MCF 10A (cell line): ENCODE data around the gene LIPN. TPM values are rescaled to one million over a fixed set of nuclear protein-coding genes. Genes with fewer than 3 reads are reported as not detected.

ENCODE experiments used
- BruUV-seq: library from RNA; stranded (reverse); fragments of 400-500 nt; replicated peaks from 2 replicates; lab custom pipeline; 2021; lab: Mats Ljungman, UMichigan
- CTCF ChIA-PET: fragments of 300-600 bp; sonication (Branson Sonifier 250); formaldehyde crosslinking; extraction: SDS; loops from one replicate; lab custom pipeline; 2021; ENCODE audit warnings: antibody characterized with exemption, inconsistent platforms; lab: Yijun Ruan, JAX
- POLR2A ChIA-PET: fragments of 300-600, 350-650 bp; sonication (Branson Sonifier 250); formaldehyde crosslinking; extraction: SDS; loops from one replicate; lab custom pipeline; 2020; ENCODE audit warnings: antibody characterized with exemption, inconsistent platforms; lab: Yijun Ruan, JAX
- DNase-seq: peaks from one replicate; pipeline ENCODE4 v3.0.0-alpha.2; 2018; ENCODE audit not compliant: unreplicated experiment
- H3K27ac Mint-ChIP-seq: one replicate; pipeline ENCODE4 v1.8.0; 2022; ENCODE audit warnings: mild to moderate bottlenecking, low read depth, mixed read lengths; ENCODE audit not compliant: unreplicated experiment
- H3K27me3 Mint-ChIP-seq: one replicate; pipeline ENCODE4 v1.8.0; 2022; ENCODE audit warnings: mixed read lengths; ENCODE audit not compliant: insufficient read depth, unreplicated experiment
- H3K36me3 Mint-ChIP-seq: one replicate; pipeline ENCODE4 v1.8.0; 2022; ENCODE audit warnings: mild to moderate bottlenecking, moderate library complexity, mixed read lengths; ENCODE audit not compliant: insufficient read depth, unreplicated experiment
- H3K4me1 Mint-ChIP-seq: one replicate; pipeline ENCODE4 v1.8.0; 2022; ENCODE audit warnings: mixed read lengths; ENCODE audit not compliant: insufficient read depth, unreplicated experiment
- H3K4me3 Mint-ChIP-seq: one replicate; pipeline ENCODE4 v1.8.0; 2022; ENCODE audit warnings: mild to moderate bottlenecking, moderate library complexity, mixed read lengths; ENCODE audit not compliant: unreplicated experiment
- H3K9me3 Mint-ChIP-seq: one replicate; pipeline ENCODE4 v1.8.0; 2022; ENCODE audit warnings: mixed read lengths; ENCODE audit not compliant: unreplicated experiment
- CTCF ChIP-seq: fragments of 200-600 bp; IDR thresholded peaks from one replicate; pipeline ENCODE4 v1.8.0; 2022; ENCODE audit warnings: antibody characterized with exemption, mild to moderate bottlenecking; ENCODE audit not compliant: unreplicated experiment
- intact Hi-C: fragments of 100-400 bp; cut with micrococcal nuclease; formaldehyde crosslinking; loops from 2 replicates; pipeline ENCODE4 v1.14.1; 2022
- total RNA-seq: library from RNA; stranded (reverse); gene quantifications from 2 replicates; pipeline ENCODE4 v1.2.3, GENCODE V29; 2022

The LIPN gene
- total RNA-seq, 1 experiment from 2014 or later = not detected

GRCh38 chr10:88745633-88746032 lies 14.2 kb upstream of the LIPN start:
- Mint-ChIP-seq H3K36me3 (no peaks in the 10 kb centered on the region), H3K27me3 (no peaks in the 10 kb centered on the region), H3K9me3 (no peaks in the 10 kb centered on the region), H3K27ac (no peak overlapping the region), H3K4me3 (no peak overlapping the region), H3K4me1 (no peaks in the 10 kb centered on the region)
- CTCF ChIA-PET = interaction anchor here (0.9 kb wide), 1 partner anchor 65 kb away, joined by 4 read pairs; no protein-coding TSS in a partner anchor
- DNase-seq = no peak
- BruUV-seq = no TSS peak
- POLR2A ChIA-PET = interaction anchor here (1.0 kb wide), 1 partner anchor 48 kb away, joined by 3 read pairs; no protein-coding TSS in a partner anchor
- intact Hi-C loops = no loop called here
- no peak for TF ChIP-seq CTCF

- Mint-ChIP-seq H3K4me3 (no peak overlapping the region), H3K27ac (peak overlapping the region; percentile 65), H3K27me3 (no peaks in the 10 kb centered on the region), H3K4me1 (no peaks in the 10 kb centered on the region), H3K36me3 (no peaks in the 10 kb centered on the region), H3K9me3 (no peaks in the 10 kb centered on the region)
- intact Hi-C loops = no loop called here
- BruUV-seq = no TSS peak
- ChIA-PET CTCF (no interaction called here), POLR2A (no interaction called here)
- TF ChIP-seq CTCF = no peak
- DNase-seq = peak; percentile 27
Measured at GRCh38 chr10:88754287-88754686, 5.5 kb upstream of the LIPN start.

GRCh38 chr10:88755753-88756152 lies 4.1 kb upstream of the LIPN start:
- no peaks in the 10 kb centered on the region for H3K9me3 Mint-ChIP-seq
- H3K27me3 Mint-ChIP-seq = no peaks in the 10 kb centered on the region
- H3K4me1 Mint-ChIP-seq = no peaks in the 10 kb centered on the region
- H3K4me3 Mint-ChIP-seq = no peak overlapping the region
- CTCF ChIA-PET = interaction anchor here (0.9 kb wide), 1 partner anchor 27 kb away, joined by 3 read pairs; no protein-coding TSS in a partner anchor
- no peaks in the 10 kb centered on the region for H3K36me3 Mint-ChIP-seq
- BruUV-seq = no TSS peak
- intact Hi-C loops = no loop called here
- POLR2A ChIA-PET = no interaction called here
- DNase-seq = no peak
- no peak for TF ChIP-seq CTCF
- H3K27ac Mint-ChIP-seq = no peak overlapping the region

GRCh38 chr10:88756660-88757059 lies 3.2 kb upstream of the LIPN start:
- BruUV-seq = no TSS peak
- H3K27ac Mint-ChIP-seq = no peak overlapping the region
- ChIA-PET CTCF (no interaction called here), POLR2A (no interaction called here)
- no peak overlapping the region for H3K4me3 Mint-ChIP-seq
- no peak for DNase-seq
- no peaks in the 10 kb centered on the region for H3K27me3 Mint-ChIP-seq
- intact Hi-C loops = no loop called here
- no peaks in the 10 kb centered on the region for H3K36me3 Mint-ChIP-seq
- H3K9me3 Mint-ChIP-seq = no peaks in the 10 kb centered on the region
- TF ChIP-seq CTCF = no peak
- H3K4me1 Mint-ChIP-seq = no peaks in the 10 kb centered on the region
